ENCODE data around the gene ESCO1.
A peak's percentile ranks its signal among the peaks of the same experiment; 100 is the strongest.
"Not testable (repeated sequence)": the region's sequence is repeated elsewhere in the genome, so short reads cannot be mapped to it uniquely, and the experiment has no call there.

ESCO1 gene

GRCh38 chr18:21611401-21612124 lies 11.1 kb upstream of the ESCO1 start:
- not testable (repeated sequence) for DNase-seq (ENCODE audit: low read depth); H3K9me3 ChIP-seq (ENCODE audit: control insufficient read depth, low read length); H3K27me3 ChIP-seq (replicated peaks; ENCODE audit: control insufficient read depth, insufficient read depth, low read length); H3K36me3 ChIP-seq (ENCODE audit: control insufficient read depth, insufficient read depth, low read length, severe bottlenecking)
- Histone ChIP-seq H3K4me3 (ENCODE audit: low read length) (peak overlapping the region; percentile 100), H3K4me1 (ENCODE audit: control insufficient read depth, insufficient read depth, low read length) (peaks cover 16% of the 10 kb centered on the region), H3K9ac (ENCODE audit: low read length) (peak overlapping the region; percentile 97)

GRCh38 chr18:21605213-21605612 lies 4.7 kb upstream of the ESCO1 start:
- no peak overlapping the region for H3K4me3 ChIP-seq (ENCODE audit: low read length)
- H3K9ac ChIP-seq (ENCODE audit: low read length) = no peak overlapping the region

GRCh38 chr18:21604671-21605070 lies 4.2 kb upstream of the ESCO1 start:
- H3K36me3 ChIP-seq (ENCODE audit: control insufficient read depth, insufficient read depth, low read length, severe bottlenecking) = no peaks in the 10 kb centered on the region
- no peaks in the 10 kb centered on the region for H3K27me3 ChIP-seq (replicated peaks; ENCODE audit: control insufficient read depth, insufficient read depth, low read length)
- peaks cover 4% of the 10 kb centered on the region for H3K4me1 ChIP-seq (ENCODE audit: control insufficient read depth, insufficient read depth, low read length)
- H3K9ac ChIP-seq (ENCODE audit: low read length) = no peak overlapping the region
- DNase-seq (ENCODE audit: low read depth) = no peak
- no peak overlapping the region for H3K4me3 ChIP-seq (ENCODE audit: low read length)
- H3K9me3 ChIP-seq (ENCODE audit: control insufficient read depth, low read length) = no peaks in the 10 kb centered on the region

More at GRCh38 chr18:21605213-21605612, 4.7 kb upstream of the ESCO1 start:
- H3K27me3 ChIP-seq (replicated peaks; ENCODE audit: control insufficient read depth, insufficient read depth, low read length) = no peaks in the 10 kb centered on the region
- no peaks in the 10 kb centered on the region for H3K9me3 ChIP-seq (ENCODE audit: control insufficient read depth, low read length)
- DNase-seq (ENCODE audit: low read depth) = no peak
- peaks cover 4% of the 10 kb centered on the region for H3K4me1 ChIP-seq (ENCODE audit: control insufficient read depth, insufficient read depth, low read length)
- no peaks in the 10 kb centered on the region for H3K36me3 ChIP-seq (ENCODE audit: control insufficient read depth, insufficient read depth, low read length, severe bottlenecking)

- peaks cover 15% of the 10 kb centered on the region for H3K4me1 ChIP-seq (ENCODE audit: control insufficient read depth, insufficient read depth, low read length)
- no peak overlapping the region for H3K4me3 ChIP-seq (ENCODE audit: low read length)
- H3K9ac ChIP-seq (ENCODE audit: low read length) = no peak overlapping the region
- DNase-seq (ENCODE audit: low read depth) = no peak
- no peaks in the 10 kb centered on the region for H3K9me3 ChIP-seq (ENCODE audit: control insufficient read depth, low read length)
- no peaks in the 10 kb centered on the region for H3K27me3 ChIP-seq (replicated peaks; ENCODE audit: control insufficient read depth, insufficient read depth, low read length)
- H3K36me3 ChIP-seq (ENCODE audit: control insufficient read depth, insufficient read depth, low read length, severe bottlenecking) = no peaks in the 10 kb centered on the region
Observed at GRCh38 chr18:21602299-21602587, 1.7 kb upstream of the ESCO1 start.

GRCh38 chr18:21599585-21600525 lies 649 bp downstream of the ESCO1 start:
- Histone ChIP-seq H3K4me1 (ENCODE audit: control insufficient read depth, insufficient read depth, low read length) (peaks cover 15% of the 10 kb centered on the region), H3K36me3 (ENCODE audit: control insufficient read depth, insufficient read depth, low read length, severe bottlenecking) (no peaks in the 10 kb centered on the region), H3K9me3 (ENCODE audit: control insufficient read depth, low read length) (no peaks in the 10 kb centered on the region), H3K4me3 (ENCODE audit: low read length) (peak overlapping the region; percentile 92), H3K27me3 (replicated peaks; ENCODE audit: control insufficient read depth, insufficient read depth, low read length) (no peaks in the 10 kb centered on the region), H3K9ac (ENCODE audit: low read length) (peak overlapping the region; percentile 91)
- peak; percentile 64 for DNase-seq (ENCODE audit: low read depth)

GRCh38 chr18:21598726-21599584 lies 1.5 kb downstream of the ESCO1 start:
- H3K9me3 ChIP-seq (ENCODE audit: control insufficient read depth, low read length) = no peaks in the 10 kb centered on the region
- no peak for DNase-seq (ENCODE audit: low read depth)

GRCh38 chr18:21597620-21598019 lies 2.9 kb downstream of the ESCO1 start:
- no peak overlapping the region for H3K4me3 ChIP-seq (ENCODE audit: low read length)
- DNase-seq (ENCODE audit: low read depth) = no peak
- no peaks in the 10 kb centered on the region for H3K9me3 ChIP-seq (ENCODE audit: control insufficient read depth, low read length)
- H3K9ac ChIP-seq (ENCODE audit: low read length) = no peak overlapping the region
- peaks cover 15% of the 10 kb centered on the region for H3K4me1 ChIP-seq (ENCODE audit: control insufficient read depth, insufficient read depth, low read length)
- no peaks in the 10 kb centered on the region for H3K36me3 ChIP-seq (ENCODE audit: control insufficient read depth, insufficient read depth, low read length, severe bottlenecking)
- no peaks in the 10 kb centered on the region for H3K27me3 ChIP-seq (replicated peaks; ENCODE audit: control insufficient read depth, insufficient read depth, low read length)

More at GRCh38 chr18:21598726-21599584, 1.5 kb downstream of the ESCO1 start:
- H3K27me3 ChIP-seq (replicated peaks; ENCODE audit: control insufficient read depth, insufficient read depth, low read length) = no peaks in the 10 kb centered on the region
- peak overlapping the region; percentile 91 for H3K9ac ChIP-seq (ENCODE audit: low read length)
- no peaks in the 10 kb centered on the region for H3K36me3 ChIP-seq (ENCODE audit: control insufficient read depth, insufficient read depth, low read length, severe bottlenecking)
- H3K4me1 ChIP-seq (ENCODE audit: control insufficient read depth, insufficient read depth, low read length) = peaks cover 15% of the 10 kb centered on the region
- H3K4me3 ChIP-seq (ENCODE audit: low read length) = peak overlapping the region; percentile 92

GRCh38 chr18:21593540-21594257 lies 6.8 kb downstream of the ESCO1 start:
- no peak for DNase-seq (ENCODE audit: low read depth)
- Histone ChIP-seq H3K36me3 (ENCODE audit: control insufficient read depth, insufficient read depth, low read length, severe bottlenecking) (no peaks in the 10 kb centered on the region), H3K9ac (ENCODE audit: low read length) (no peak overlapping the region), H3K4me1 (ENCODE audit: control insufficient read depth, insufficient read depth, low read length) (peaks cover 2% of the 10 kb centered on the region), H3K27me3 (replicated peaks; ENCODE audit: control insufficient read depth, insufficient read depth, low read length) (no peaks in the 10 kb centered on the region), H3K9me3 (ENCODE audit: control insufficient read depth, low read length) (no peaks in the 10 kb centered on the region), H3K4me3 (ENCODE audit: low read length) (no peak overlapping the region)

- H3K36me3 ChIP-seq (ENCODE audit: control insufficient read depth, insufficient read depth, low read length, severe bottlenecking); DNase-seq (ENCODE audit: low read depth); H3K9me3 ChIP-seq (ENCODE audit: control insufficient read depth, low read length); H3K4me1 ChIP-seq (ENCODE audit: control insufficient read depth, insufficient read depth, low read length); H3K4me3 ChIP-seq (ENCODE audit: low read length); H3K27me3 ChIP-seq (replicated peaks; ENCODE audit: control insufficient read depth, insufficient read depth, low read length); H3K9ac ChIP-seq (ENCODE audit: low read length): not testable (repeated sequence)
Observed at GRCh38 chr18:21592361-21592760, 8.1 kb downstream of the ESCO1 start.

GRCh38 chr18:21584391-21584790 lies 16.1 kb downstream of the ESCO1 start:
- Histone ChIP-seq H3K9ac (ENCODE audit: low read length) (no peak overlapping the region), H3K4me1 (ENCODE audit: control insufficient read depth, insufficient read depth, low read length) (no peaks in the 10 kb centered on the region), H3K36me3 (ENCODE audit: control insufficient read depth, insufficient read depth, low read length, severe bottlenecking) (peaks cover 9% of the 10 kb centered on the region), H3K27me3 (replicated peaks; ENCODE audit: control insufficient read depth, insufficient read depth, low read length) (no peaks in the 10 kb centered on the region), H3K4me3 (ENCODE audit: low read length) (no peak overlapping the region), H3K9me3 (ENCODE audit: control insufficient read depth, low read length) (no peaks in the 10 kb centered on the region)
- DNase-seq (ENCODE audit: low read depth) = no peak

Measured in adipocyte (in vitro differentiated cells).